GM19099 (cell line): ENCODE data around the gene AP4E1.

Experiments
- POLR2A ChIP-seq: IDR thresholded peaks from 3 replicates; pipeline ENCODE4 v1.6.1; 2011; ENCODE audit warnings: low read depth; ENCODE audit not compliant: insufficient read length; ENCODE audit errors: extremely low read depth

Gene AP4E1

DNA sequence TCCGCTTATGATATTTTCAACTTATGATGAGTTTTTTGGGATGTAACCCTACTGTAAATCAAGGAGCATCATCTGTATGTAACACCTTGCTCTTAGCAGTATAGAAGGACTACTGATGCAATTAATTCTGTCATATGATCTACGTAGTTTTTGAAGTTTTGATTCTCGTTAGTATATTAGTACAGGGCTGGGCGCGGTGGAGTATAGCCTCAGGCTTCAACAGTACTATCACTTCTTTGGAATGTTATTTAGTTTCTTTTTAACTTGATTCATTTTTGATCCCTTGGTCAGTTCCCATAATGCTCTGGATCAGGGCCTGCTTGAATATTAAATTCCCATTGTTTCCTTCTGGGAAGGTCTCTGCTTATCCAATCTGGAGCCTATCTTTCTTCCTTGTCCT is 23.9 kb upstream of the AP4E1 start:
- no peak for TF ChIP-seq POLR2A

DNA sequence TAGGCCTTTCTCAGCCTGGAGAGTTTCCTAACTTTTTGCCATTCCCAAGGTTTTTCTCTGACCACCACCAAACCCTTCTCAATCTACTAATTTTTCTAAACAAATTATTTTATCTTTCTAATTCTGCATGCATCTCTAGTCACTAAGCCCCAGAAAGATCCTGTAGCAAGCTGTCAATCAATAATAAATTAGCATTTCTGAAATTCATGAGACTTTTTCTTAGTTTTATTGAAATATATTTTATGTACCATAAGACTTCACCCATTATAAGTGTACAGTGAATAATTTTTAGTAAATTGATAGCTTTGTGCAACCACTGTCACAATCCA is 22.4 kb upstream of the AP4E1 start:
- TF ChIP-seq POLR2A: no peak

DNA sequence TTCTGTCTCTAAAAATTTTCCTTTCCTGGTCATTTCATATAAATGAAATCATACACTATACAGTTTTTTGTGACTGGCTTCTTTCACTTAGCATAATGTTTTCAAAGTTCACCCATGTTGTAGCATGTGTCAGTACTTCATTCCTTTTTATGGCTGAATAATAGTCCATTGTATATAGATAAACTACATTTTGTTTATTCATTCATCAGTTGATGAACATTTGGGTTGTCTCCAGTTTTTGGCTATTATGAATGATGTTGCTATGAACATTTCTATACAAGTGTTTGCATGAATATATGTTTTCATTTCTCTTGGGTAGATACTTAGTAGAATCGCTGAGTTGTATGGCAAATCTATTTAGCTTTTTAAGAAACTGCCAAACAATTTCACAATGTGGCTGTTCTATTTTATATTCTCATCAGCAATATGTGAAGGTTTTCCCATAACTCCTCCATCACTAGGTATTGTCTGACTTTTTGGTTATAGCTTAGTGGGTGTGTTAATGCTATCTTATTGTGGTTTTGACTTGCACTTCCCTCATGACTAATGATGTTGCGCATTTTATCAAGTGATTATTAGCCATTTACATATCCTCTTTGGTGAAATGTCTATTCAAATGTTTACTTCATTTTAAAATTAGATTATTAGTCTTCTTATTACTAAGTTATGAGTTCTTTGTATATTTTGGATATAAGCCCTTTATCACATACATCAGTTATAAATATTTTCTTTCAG is 21.7 kb upstream of the AP4E1 start:
- TF ChIP-seq POLR2A: no peak

GRCh38 chr15:50888054-50888453 is 20.4 kb upstream of the AP4E1 start:
- TF ChIP-seq POLR2A: no peak

GRCh38 chr15:50889589-50889988 is 18.9 kb upstream of the AP4E1 start:
- TF ChIP-seq POLR2A: no peak

GRCh38 chr15:50890751-50891150 is 17.7 kb upstream of the AP4E1 start:
- TF ChIP-seq POLR2A: no peak

DNA sequence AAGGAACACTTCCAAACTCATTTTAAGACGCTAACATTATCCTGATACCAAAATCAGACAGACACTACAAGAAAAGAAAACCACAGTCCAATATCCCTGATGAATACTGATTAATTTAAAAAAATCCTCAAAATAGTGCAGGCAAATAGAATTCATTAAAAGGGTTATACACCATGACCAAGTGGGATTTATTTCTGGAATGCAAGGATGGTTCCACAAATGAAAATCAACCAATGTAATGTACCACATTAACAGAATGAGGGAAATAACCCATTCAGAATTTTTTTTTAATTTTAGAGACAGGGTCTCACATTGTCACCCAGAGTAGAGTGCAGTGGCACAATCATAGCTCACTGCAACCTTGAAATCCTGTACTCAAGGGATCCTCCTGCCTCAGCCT is 17.3 kb upstream of the AP4E1 start:
- TF ChIP-seq POLR2A: no peak

- TF ChIP-seq POLR2A: no peak
These were observed 14.5 kb upstream of the AP4E1 start for GRCh38 chr15:50893976-50894375.

- TF ChIP-seq POLR2A: no peak
These were observed 4.3 kb upstream of the AP4E1 start for GRCh38 chr15:50904211-50904610.

- no peak for TF ChIP-seq POLR2A
These were observed 3.4 kb upstream of the AP4E1 start for GRCh38 chr15:50905055-50905454.

DNA sequence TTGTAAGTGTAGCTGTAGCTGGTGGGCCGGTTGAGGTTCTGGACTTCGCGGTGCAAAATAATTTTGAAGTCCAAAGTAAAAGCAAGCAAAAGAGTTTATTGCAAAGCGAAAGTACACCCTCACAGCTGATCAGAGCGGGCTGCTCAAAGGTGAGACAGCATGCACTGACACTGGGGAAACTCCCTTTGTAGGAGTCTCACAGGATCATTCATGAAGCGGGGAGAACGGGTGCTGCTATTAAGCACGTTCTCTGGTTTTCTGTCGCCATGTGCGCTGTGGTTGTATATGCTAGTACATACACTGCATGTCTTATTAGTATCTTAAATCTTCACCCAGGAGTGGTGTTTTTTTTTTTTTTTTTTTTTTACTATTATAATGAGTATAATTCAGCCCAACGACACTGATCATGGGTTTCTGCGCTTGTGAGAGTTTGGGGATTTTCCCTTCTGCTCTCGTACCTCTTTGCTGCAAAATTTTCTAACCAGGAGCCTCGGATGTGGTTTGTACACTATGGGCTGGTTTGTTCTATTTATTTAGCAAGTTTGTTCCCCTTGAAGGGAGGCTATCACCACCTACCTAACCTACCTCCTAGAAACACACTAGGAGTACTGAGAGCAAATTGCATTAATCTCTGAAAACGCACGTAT is 1.4 kb upstream of the AP4E1 start:
- peak; percentile 50 for TF ChIP-seq POLR2A

DNA sequence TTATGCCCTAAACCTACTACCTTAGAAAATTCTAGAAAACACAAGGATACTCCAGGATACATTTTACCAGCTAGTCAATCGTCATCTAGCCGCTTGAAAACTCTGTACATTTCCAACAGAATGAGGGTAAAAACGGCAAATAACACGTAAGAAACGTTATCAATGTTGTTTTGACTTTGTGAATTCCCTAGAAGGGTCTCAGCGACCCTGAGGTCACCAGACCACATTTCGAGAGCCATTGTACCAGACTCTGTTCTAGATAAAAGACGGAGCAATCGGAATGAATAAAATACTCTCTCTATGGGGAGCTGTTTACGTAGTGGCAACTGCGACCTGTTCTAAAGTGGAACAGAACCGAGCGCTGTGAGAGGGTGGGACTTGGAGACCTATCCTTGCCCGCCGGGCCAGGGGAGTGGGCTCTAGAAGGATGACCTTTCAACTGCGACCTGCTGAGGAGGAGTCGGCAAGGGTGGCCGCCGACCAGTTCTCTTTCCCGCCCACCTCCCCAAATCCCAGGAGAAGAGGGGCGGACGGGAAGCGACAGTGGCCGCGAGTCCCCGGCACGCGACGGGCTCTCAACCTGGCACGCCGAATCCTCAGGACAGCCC is 778 bp upstream of the AP4E1 start:
- TF ChIP-seq POLR2A: no peak

- no peak for TF ChIP-seq POLR2A
These were observed 481 bp downstream of the AP4E1 start for GRCh38 chr15:50909010-50909317.

DNA sequence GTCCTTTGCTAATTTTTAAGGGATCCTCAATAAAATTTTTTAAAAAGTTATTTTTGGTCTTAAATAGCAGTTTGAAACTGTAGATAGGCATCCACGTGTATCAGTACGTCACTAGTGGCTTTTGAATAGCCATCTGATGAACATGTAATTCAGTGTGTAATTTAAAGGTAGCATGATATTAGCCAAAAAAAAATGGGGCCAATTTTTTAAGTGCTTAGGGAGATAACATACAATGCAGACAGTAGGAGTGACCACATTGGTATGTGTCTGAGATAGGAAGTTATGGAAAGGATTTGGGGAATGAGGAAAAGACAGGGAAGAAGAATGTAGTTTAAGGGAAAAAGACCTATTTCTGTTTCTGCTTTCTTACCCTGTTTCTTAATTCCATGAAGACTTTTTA is 2.5 kb downstream of the AP4E1 start:
- no peak for TF ChIP-seq POLR2A

- TF ChIP-seq POLR2A: no peak
These were observed 3.1 kb downstream of the AP4E1 start for GRCh38 chr15:50911621-50912020.

DNA sequence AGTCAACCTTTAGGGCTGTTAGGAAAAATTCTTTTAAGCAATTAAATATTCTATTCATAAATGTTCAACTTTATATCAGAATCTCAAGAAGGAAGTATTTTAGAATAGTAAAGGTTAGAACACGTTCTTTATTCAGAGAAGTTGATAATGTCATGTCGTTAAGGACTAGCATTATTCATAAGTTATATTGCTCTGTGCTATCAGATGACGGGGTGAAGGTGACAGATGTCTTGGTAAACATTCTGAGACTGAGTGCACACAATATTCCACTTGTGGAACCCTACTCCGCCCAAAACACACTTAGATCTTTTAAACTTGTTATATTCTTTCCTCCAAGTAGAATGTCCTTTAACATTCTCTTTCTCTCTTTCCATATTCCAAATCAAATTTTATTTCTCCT is 7.9 kb downstream of the AP4E1 start:
- no peak for TF ChIP-seq POLR2A
